CD4-positive, CD25-positive, alpha-beta regulatory T cell (primary cell): ENCODE measurements around the gene HYI. TPM values are rescaled to one million over a fixed set of nuclear protein-coding genes. Genes with fewer than 3 reads are reported as not detected.
"Not testable (repeated sequence)": the region's sequence is repeated elsewhere in the genome, so short reads cannot be mapped to it uniquely, and the experiment has no call there.

ENCODE experiments used
- ATAC-seq, 2 donors: fragments of 150-1000 bp; cut with Tn5 transposase; one replicate each; pipeline ENCODE4 v1.10.0; 2021; ENCODE audit warnings: low read depth in 2 of 2, moderate number of reproducible peaks in 2 of 2, moderate library complexity in 1 of 2
- DNase-seq, 3 donors: peaks; one replicate each; pipeline versions ENCODE4 v3.0.0 to v3.0.0-alpha.2; 2012 to 2022; ENCODE audit warnings: mixed read lengths in 1 of 3
- H3K27ac ChIP-seq: one replicate; pipeline ENCODE4 v1.7.0; 2013; ENCODE audit warnings: mild to moderate bottlenecking, low read length; ENCODE audit not compliant: insufficient read depth, poor library complexity, severe bottlenecking
- H3K27me3 ChIP-seq: one replicate; pipeline ENCODE4 v1.7.0; 2013; ENCODE audit warnings: low read length; ENCODE audit not compliant: control insufficient read depth, insufficient read depth
- H3K36me3 ChIP-seq: one replicate; pipeline ENCODE4 v1.7.0; 2013; ENCODE audit warnings: mild to moderate bottlenecking, low read length, moderate library complexity; ENCODE audit not compliant: control insufficient read depth, insufficient read depth
- H3K4me1 ChIP-seq: 2 replicates; pipeline ENCODE4 v1.7.0; 2013; ENCODE audit warnings: mild to moderate bottlenecking, low read length; ENCODE audit not compliant: insufficient read depth, control insufficient read depth, poor library complexity, severe bottlenecking
- H3K4me3 ChIP-seq: one replicate; pipeline ENCODE4 v1.7.0; 2013; ENCODE audit warnings: low read depth, mild to moderate bottlenecking, low read length, moderate library complexity
- H3K9me3 ChIP-seq, 2 experiments: 1 replicate in 1 of 2; 2 replicates in 1 of 2; pipeline ENCODE4 v1.7.0; 2013; ENCODE audit warnings: low read length in 2 of 2, mild to moderate bottlenecking in 1 of 2, moderate library complexity in 1 of 2; ENCODE audit not compliant: control insufficient read depth in 2 of 2
- H3K27ac Mint-ChIP-seq, 3 donors: one replicate each; pipeline ENCODE4 v1.8.0; 2020 to 2022; ENCODE audit warnings: mild to moderate bottlenecking in 3 of 3, mixed read lengths in 3 of 3, moderate library complexity in 2 of 3
- H3K27me3 Mint-ChIP-seq: one replicate; pipeline ENCODE4 v1.8.0; 2022; ENCODE audit warnings: mild to moderate bottlenecking, mixed read lengths
- H3K36me3 Mint-ChIP-seq: one replicate; pipeline ENCODE4 v1.8.0; 2020; ENCODE audit warnings: mixed read lengths
- H3K4me1 Mint-ChIP-seq, 4 donors: one replicate each; pipeline ENCODE4 v1.8.0; 2020 to 2022; ENCODE audit warnings: mixed read lengths in 4 of 4, mild to moderate bottlenecking in 1 of 4
- H3K4me3 Mint-ChIP-seq, 4 donors: one replicate each; pipeline ENCODE4 v1.8.0; 2020 to 2022; ENCODE audit warnings: mild to moderate bottlenecking in 4 of 4, mixed read lengths in 4 of 4, moderate library complexity in 3 of 4
- H3K9me3 Mint-ChIP-seq, 7 donors: one replicate each; pipeline ENCODE4 v1.8.0; 2020 to 2022; ENCODE audit warnings: mixed read lengths in 7 of 7, mild to moderate bottlenecking in 3 of 7, moderate library complexity in 2 of 7
- polyA plus RNA-seq, 4 donors: library from polyadenylated mRNA; unstranded; fragments of 300-500 nt; fragmentation: Illumina TruSeq; gene quantifications; one replicate each; pipeline ENCODE4 v1.2.3, GENCODE V29; 2021
- total RNA-seq: library from RNA; stranded (reverse); gene quantifications from one replicate; pipeline ENCODE4 v1.2.3, GENCODE V29; 2022

HYI gene
- total and polyA plus RNA-seq, 5 donors from 2014 or later, result 0.85 to 8.4 (median 3.4) TPM

DNA sequence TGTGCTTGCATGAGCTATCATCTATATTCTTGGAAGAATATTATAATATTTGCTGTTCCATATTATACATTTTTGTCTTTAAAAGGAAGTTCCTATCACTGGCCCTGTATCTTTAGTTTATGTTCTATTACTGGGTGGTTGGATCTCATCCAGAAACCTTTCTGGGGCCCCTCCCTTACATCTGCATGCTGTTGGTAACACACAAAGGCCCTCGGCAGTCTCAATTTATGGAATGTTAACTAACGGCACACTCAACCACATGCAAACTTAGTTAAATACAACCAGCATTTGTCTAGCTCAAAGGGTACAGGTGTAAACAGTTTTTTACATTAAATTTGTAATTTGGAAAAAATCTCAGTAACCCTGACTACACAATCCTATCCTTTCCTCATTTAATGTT, 9.7 kb upstream of the HYI start:
- no peak overlapping the region for H3K27ac Mint-ChIP-seq
- no peaks in the 10 kb centered on the region for H3K9me3 Mint-ChIP-seq
- H3K4me1 ChIP-seq, result no peaks in the 10 kb centered on the region
- DNase-seq, result no peak
- H3K36me3 ChIP-seq, result no peaks in the 10 kb centered on the region
- peaks cover 0 to 2% (median 0%) of the 10 kb centered on the region in 4 donors for H3K4me1 Mint-ChIP-seq
- no peak overlapping the region for H3K4me3 Mint-ChIP-seq
- no peaks in the 10 kb centered on the region for H3K27me3 ChIP-seq
- ATAC-seq, result no peak
- peaks cover 21% of the 10 kb centered on the region for H3K27me3 Mint-ChIP-seq
- H3K27ac ChIP-seq, result no peak overlapping the region
- no peaks in the 10 kb centered on the region for H3K9me3 ChIP-seq
- no peak overlapping the region for H3K4me3 ChIP-seq
- no peaks in the 10 kb centered on the region for H3K36me3 Mint-ChIP-seq

- H3K27ac Mint-ChIP-seq, result peak overlapping the region in 1 of 3 donors; percentile 46
- no peak for DNase-seq
- H3K9me3 ChIP-seq, result no peaks in the 10 kb centered on the region
- ATAC-seq, result no peak
- H3K4me1 ChIP-seq, result no peaks in the 10 kb centered on the region
- no peak overlapping the region for H3K4me3 ChIP-seq
- H3K27me3 ChIP-seq, result peaks cover 6% of the 10 kb centered on the region
- no peaks in the 10 kb centered on the region for H3K36me3 Mint-ChIP-seq
- no peaks in the 10 kb centered on the region for H3K36me3 ChIP-seq
- no peak overlapping the region for H3K27ac ChIP-seq
- H3K27me3 Mint-ChIP-seq, result peaks cover 32% of the 10 kb centered on the region
- H3K4me3 Mint-ChIP-seq, result peak overlapping the region in 1 of 4 donors; percentile 44
- H3K4me1 Mint-ChIP-seq, result no peaks in the 10 kb centered on the region
- H3K9me3 Mint-ChIP-seq, result no peaks in the 10 kb centered on the region
Measured at GRCh38 chr1:43460988-43461693, 7.4 kb upstream of the HYI start.

GRCh38 chr1:43458379-43458778, 4.6 kb upstream of the HYI start:
- H3K36me3 Mint-ChIP-seq, H3K36me3 ChIP-seq, H3K4me3 ChIP-seq, H3K27ac Mint-ChIP-seq, ATAC-seq, H3K9me3 ChIP-seq, DNase-seq, H3K27ac ChIP-seq, H3K4me3 Mint-ChIP-seq, H3K9me3 Mint-ChIP-seq: not testable (repeated sequence)
- H3K27me3 ChIP-seq, result peaks cover 19% of the 10 kb centered on the region
- H3K4me1 Mint-ChIP-seq, result peaks cover 8 to 15% (median 9%) of the 10 kb centered on the region in 4 donors
- peaks cover 10% of the 10 kb centered on the region for H3K4me1 ChIP-seq
- H3K27me3 Mint-ChIP-seq, result peaks cover 42% of the 10 kb centered on the region

- H3K4me1 ChIP-seq, result peaks cover 10% of the 10 kb centered on the region
- H3K27ac ChIP-seq, result no peak overlapping the region
- Mint-ChIP-seq H3K4me3 (peak overlapping the region in 2 of 4 donors; percentile 85 to 95), H3K36me3 (peaks cover 3% of the 10 kb centered on the region), H3K9me3 (no peaks in the 10 kb centered on the region), H3K4me1 (peaks cover 9 to 24% (median 16%) of the 10 kb centered on the region in 4 donors), H3K27ac (no peak overlapping the region), H3K27me3 (peaks cover 29% of the 10 kb centered on the region)
- no peak for ATAC-seq
- H3K4me3 ChIP-seq, result no peak overlapping the region
- peaks cover 19% of the 10 kb centered on the region for H3K27me3 ChIP-seq
- no peaks in the 10 kb centered on the region for H3K9me3 ChIP-seq
- H3K36me3 ChIP-seq, result peaks cover 6% of the 10 kb centered on the region
- no peak for DNase-seq
Measured at GRCh38 chr1:43455213-43455889, 1.6 kb upstream of the HYI start.

DNA sequence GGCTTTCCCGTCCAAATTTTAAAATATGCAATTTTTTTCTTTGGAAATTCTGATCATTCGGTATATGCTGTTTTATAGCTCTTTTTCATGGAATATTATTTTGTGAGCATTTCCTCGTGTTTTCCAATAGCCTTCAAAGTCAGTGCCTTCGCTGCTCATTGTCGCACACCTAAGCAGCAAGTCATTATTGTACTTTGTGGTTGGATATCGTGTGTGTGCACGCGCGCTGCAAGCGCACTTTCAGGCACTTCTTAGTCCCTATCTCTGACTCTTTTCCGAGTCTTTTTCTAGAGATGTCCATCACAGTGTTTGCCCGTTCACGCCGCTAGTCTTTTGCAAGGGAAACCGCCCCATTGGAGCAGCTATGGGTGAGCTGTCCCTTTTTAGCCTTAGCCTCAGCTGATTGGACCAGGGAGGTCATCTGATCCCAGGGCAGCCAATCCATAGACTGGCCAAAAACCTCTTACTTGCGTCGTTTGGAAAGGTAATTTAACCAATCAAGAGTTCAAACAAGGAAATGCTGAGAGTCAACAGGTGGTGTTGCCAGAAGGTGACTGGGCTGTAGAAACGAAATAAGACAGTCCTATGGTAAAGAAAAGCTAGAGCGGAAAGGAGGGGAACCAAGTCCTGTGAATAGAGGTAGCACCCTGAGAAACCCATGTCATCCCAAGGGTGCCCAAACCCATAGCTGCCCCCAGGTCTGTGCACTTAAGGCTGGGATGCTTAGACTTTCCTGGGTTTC, 710 bp upstream of the HYI start:
- peak overlapping the region; percentile 85 to 95 (median 94) for H3K4me3 Mint-ChIP-seq
- ATAC-seq (peak; percentile 62 to 63), DNase-seq (peak; percentile 46 to 85 (median 54))
- peaks cover 29% of the 10 kb centered on the region for H3K27me3 Mint-ChIP-seq
- H3K27ac Mint-ChIP-seq, result peak overlapping the region; percentile 76 to 83 (median 80)
- no peaks in the 10 kb centered on the region for H3K9me3 ChIP-seq
- peak overlapping the region; percentile 84 for H3K4me3 ChIP-seq
- peaks cover 15% of the 10 kb centered on the region for H3K36me3 ChIP-seq
- peaks cover 9 to 24% (median 16%) of the 10 kb centered on the region in 4 donors for H3K4me1 Mint-ChIP-seq
- H3K36me3 Mint-ChIP-seq, result peaks cover 5% of the 10 kb centered on the region
- H3K4me1 ChIP-seq, result peaks cover 10% of the 10 kb centered on the region
- H3K9me3 Mint-ChIP-seq, result no peaks in the 10 kb centered on the region
- no peak overlapping the region for H3K27ac ChIP-seq
- peaks cover 19% of the 10 kb centered on the region for H3K27me3 ChIP-seq

GRCh38 chr1:43452789-43453441, 816 bp downstream of the HYI start:
- Histone ChIP-seq H3K4me3 (peak overlapping the region; percentile 34), H3K4me1 (peaks cover 10% of the 10 kb centered on the region), H3K27ac (peak overlapping the region; percentile 53), H3K36me3 (peaks cover 27% of the 10 kb centered on the region), H3K9me3 (no peaks in the 10 kb centered on the region), H3K27me3 (peaks cover 19% of the 10 kb centered on the region)
- Mint-ChIP-seq H3K4me1 (peaks cover 9 to 26% (median 17%) of the 10 kb centered on the region in 4 donors), H3K36me3 (peaks cover 11% of the 10 kb centered on the region), H3K4me3 (peak overlapping the region; percentile 76 to 95 (median 82)), H3K27ac (peak overlapping the region; percentile 70 to 92 (median 82)), H3K27me3 (peaks cover 15% of the 10 kb centered on the region), H3K9me3 (no peaks in the 10 kb centered on the region)
- DNase-seq (peak in 1 of 3 donors; percentile 25), ATAC-seq (no peak)
